Astrocyte (in vitro differentiated cells and primary cell): ENCODE data around the gene PRKAR2A. TPM values are rescaled to one million over a fixed set of nuclear protein-coding genes. Genes with fewer than 3 reads are reported as not detected.
"Not testable (repeated sequence)": the region's sequence is repeated elsewhere in the genome, so short reads cannot be mapped to it uniquely, and the experiment has no call there.

Experiments
- DNase-seq: peaks from one replicate; pipeline ENCODE4 v3.0.0-alpha.2; 2010; ENCODE audit warnings: low read depth
- FAIRE-seq: peaks from 2 replicates; lab custom pipeline; 2011; peaks lifted over from hg19 to GRCh38; lab: Jason Lieb, UNC
- H2AFZ ChIP-seq: 2 replicates; pipeline ENCODE4 v1.6.0; 2012; ENCODE audit warnings: low read depth, low read length, inconsistent platforms
- H3K27ac ChIP-seq: 2 replicates; pipeline ENCODE4 v1.5.1; 2011; ENCODE audit warnings: low read depth, low read length, inconsistent platforms
- H3K27me3 ChIP-seq: 2 replicates; pipeline ENCODE4 v1.6.0; 2011; ENCODE audit warnings: low read length, inconsistent platforms; ENCODE audit not compliant: insufficient read depth
- H3K36me3 ChIP-seq: 2 replicates; pipeline ENCODE4 v1.5.1; 2011; ENCODE audit warnings: low read length, inconsistent platforms; ENCODE audit not compliant: insufficient read depth
- H3K4me1 ChIP-seq: 2 replicates; pipeline ENCODE4 v1.5.1; 2011; ENCODE audit warnings: low read length, inconsistent platforms; ENCODE audit not compliant: insufficient read depth
- H3K4me2 ChIP-seq: 2 replicates; pipeline ENCODE4 v1.6.0; 2012; ENCODE audit warnings: low read length, inconsistent platforms
- H3K4me3 ChIP-seq: 2 replicates; pipeline ENCODE4 v1.5.1; 2011; ENCODE audit warnings: low read depth, mild to moderate bottlenecking, low read length, inconsistent platforms; ENCODE audit not compliant: insufficient read depth
- H3K79me2 ChIP-seq: 2 replicates; pipeline ENCODE4 v1.6.0; 2012; ENCODE audit warnings: mild to moderate bottlenecking, low read length, inconsistent platforms; ENCODE audit not compliant: insufficient read depth
- H3K9ac ChIP-seq: 2 replicates; pipeline ENCODE4 v1.6.0; 2012; ENCODE audit warnings: mild to moderate bottlenecking, low read length, inconsistent platforms
- H3K9me3 ChIP-seq: 2 replicates; pipeline ENCODE4 v1.5.1; 2012; ENCODE audit warnings: low read depth, mild to moderate bottlenecking, low read length, inconsistent platforms; ENCODE audit not compliant: insufficient read depth
- H4K20me1 ChIP-seq: 2 replicates; pipeline ENCODE4 v1.6.0; 2012; ENCODE audit warnings: low read length, inconsistent platforms; ENCODE audit not compliant: insufficient read depth
- H3K27ac Mint-ChIP-seq: one replicate; pipeline ENCODE4 v1.8.0; 2021; ENCODE audit warnings: mild to moderate bottlenecking, mixed read lengths; ENCODE audit not compliant: unreplicated experiment
- H3K27me3 Mint-ChIP-seq: one replicate; pipeline ENCODE4 v1.8.0; 2021; ENCODE audit warnings: low read depth, mixed read lengths; ENCODE audit not compliant: unreplicated experiment
- H3K36me3 Mint-ChIP-seq: one replicate; pipeline ENCODE4 v1.8.0; 2021; ENCODE audit warnings: low read depth, mixed read lengths; ENCODE audit not compliant: unreplicated experiment
- H3K4me1 Mint-ChIP-seq: one replicate; pipeline ENCODE4 v1.8.0; 2021; ENCODE audit warnings: low read depth, mixed read lengths; ENCODE audit not compliant: unreplicated experiment
- H3K4me3 Mint-ChIP-seq: one replicate; pipeline ENCODE4 v1.8.0; 2021; ENCODE audit warnings: mild to moderate bottlenecking, moderate library complexity, mixed read lengths; ENCODE audit not compliant: unreplicated experiment
- H3K9me3 Mint-ChIP-seq: one replicate; pipeline ENCODE4 v1.8.0; 2021; ENCODE audit warnings: mild to moderate bottlenecking, mixed read lengths; ENCODE audit not compliant: unreplicated experiment
- EZH2 ChIP-seq: IDR thresholded peaks from 2 replicates; pipeline ENCODE4 v1.6.1; 2012; ENCODE audit warnings: mild to moderate bottlenecking, low read length, inconsistent platforms; ENCODE audit not compliant: insufficient read depth
- total RNA-seq: library from RNA; stranded (reverse); gene quantifications from 2 replicates; pipeline ENCODE4 v1.2.1, GENCODE V29; 2021
- TF ChIP-seq, protein P1 (sequence below): IDR thresholded peaks from 2 replicates; pipeline ENCODE4 v1.5.1; 2011; ENCODE audit warnings: low read depth, mild to moderate bottlenecking, inconsistent platforms, low read length, moderate library complexity; ENCODE audit not compliant: insufficient read depth

Gene PRKAR2A
- total RNA-seq, 1 donor from 2014 or later: 52.5 TPM

DNA sequence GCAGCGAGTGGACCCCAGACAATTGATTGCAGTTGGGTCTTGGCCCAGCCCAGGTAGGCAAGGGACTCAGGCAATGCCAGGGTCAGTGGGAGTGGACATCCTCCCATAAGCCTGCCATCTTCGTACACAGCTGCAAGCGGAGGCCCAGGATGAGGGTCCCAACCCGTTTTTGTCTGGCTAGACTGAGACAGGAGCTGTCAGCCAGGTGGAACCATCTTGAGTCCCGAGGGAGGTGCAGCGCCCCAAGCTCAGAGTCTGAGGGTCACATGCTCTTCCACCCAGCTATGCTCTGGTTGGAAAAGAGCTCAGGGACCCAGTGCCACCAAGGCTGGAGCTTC, 108.1 kb downstream of the PRKAR2A start:
- no peak for DNase-seq
- Histone ChIP-seq H3K36me3 (no peaks in the 10 kb centered on the region), H3K4me1 (peaks cover 6% of the 10 kb centered on the region), H3K27ac (no peak overlapping the region), H3K79me2 (no peaks in the 10 kb centered on the region), H3K4me2 (peak overlapping the region; percentile 63), H3K9ac (no peak overlapping the region), H3K4me3 (no peak overlapping the region), H2AFZ (no peak overlapping the region), H3K27me3 (no peaks in the 10 kb centered on the region), H3K9me3 (no peaks in the 10 kb centered on the region), H4K20me1 (no peaks in the 10 kb centered on the region)
- no peak for FAIRE-seq
- no peaks in the 10 kb centered on the region for H3K9me3 Mint-ChIP-seq
- no peak for TF ChIP-seq EZH2
- TF ChIP-seq, protein P1, sequence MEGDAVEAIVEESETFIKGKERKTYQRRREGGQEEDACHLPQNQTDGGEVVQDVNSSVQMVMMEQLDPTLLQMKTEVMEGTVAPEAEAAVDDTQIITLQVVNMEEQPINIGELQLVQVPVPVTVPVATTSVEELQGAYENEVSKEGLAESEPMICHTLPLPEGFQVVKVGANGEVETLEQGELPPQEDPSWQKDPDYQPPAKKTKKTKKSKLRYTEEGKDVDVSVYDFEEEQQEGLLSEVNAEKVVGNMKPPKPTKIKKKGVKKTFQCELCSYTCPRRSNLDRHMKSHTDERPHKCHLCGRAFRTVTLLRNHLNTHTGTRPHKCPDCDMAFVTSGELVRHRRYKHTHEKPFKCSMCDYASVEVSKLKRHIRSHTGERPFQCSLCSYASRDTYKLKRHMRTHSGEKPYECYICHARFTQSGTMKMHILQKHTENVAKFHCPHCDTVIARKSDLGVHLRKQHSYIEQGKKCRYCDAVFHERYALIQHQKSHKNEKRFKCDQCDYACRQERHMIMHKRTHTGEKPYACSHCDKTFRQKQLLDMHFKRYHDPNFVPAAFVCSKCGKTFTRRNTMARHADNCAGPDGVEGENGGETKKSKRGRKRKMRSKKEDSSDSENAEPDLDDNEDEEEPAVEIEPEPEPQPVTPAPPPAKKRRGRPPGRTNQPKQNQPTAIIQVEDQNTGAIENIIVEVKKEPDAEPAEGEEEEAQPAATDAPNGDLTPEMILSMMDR: no peak
- no peaks in the 10 kb centered on the region for H3K27me3 Mint-ChIP-seq
- peaks cover 1% of the 10 kb centered on the region for H3K4me1 Mint-ChIP-seq
- H3K4me3 Mint-ChIP-seq: no peak overlapping the region
- peaks cover 2% of the 10 kb centered on the region for H3K36me3 Mint-ChIP-seq
- no peak overlapping the region for H3K27ac Mint-ChIP-seq

- Histone ChIP-seq H4K20me1 (no peaks in the 10 kb centered on the region), H3K9ac (no peak overlapping the region), H3K27me3 (no peaks in the 10 kb centered on the region), H3K27ac (no peak overlapping the region), H3K9me3 (no peaks in the 10 kb centered on the region), H3K4me2 (no peak overlapping the region), H2AFZ (no peak overlapping the region), H3K4me1 (peaks cover 6% of the 10 kb centered on the region), H3K4me3 (no peak overlapping the region), H3K36me3 (no peaks in the 10 kb centered on the region), H3K79me2 (no peaks in the 10 kb centered on the region)
- H3K36me3 Mint-ChIP-seq: no peaks in the 10 kb centered on the region
- TF ChIP-seq EZH2: no peak
- TF ChIP-seq, protein P1: no peak
- no peak overlapping the region for H3K4me3 Mint-ChIP-seq
- no peak for DNase-seq
- peaks cover 1% of the 10 kb centered on the region for H3K4me1 Mint-ChIP-seq
- H3K27ac Mint-ChIP-seq: no peak overlapping the region
- no peak for FAIRE-seq
- H3K27me3 Mint-ChIP-seq: no peaks in the 10 kb centered on the region
- H3K9me3 Mint-ChIP-seq: no peaks in the 10 kb centered on the region
These were observed 108.6 kb downstream of the PRKAR2A start for GRCh38 chr3:48738926-48739616.

GRCh38 chr3:48738144-48738536, 109.5 kb downstream of the PRKAR2A start:
- DNase-seq: no peak
- no peak for FAIRE-seq
- H3K4me3 Mint-ChIP-seq: no peak overlapping the region
- H3K27ac Mint-ChIP-seq: peak overlapping the region; percentile 5
- H3K4me2 ChIP-seq: no peak overlapping the region
- H3K79me2 ChIP-seq: no peaks in the 10 kb centered on the region
- H3K36me3 Mint-ChIP-seq: no peaks in the 10 kb centered on the region
- H3K4me3 ChIP-seq: no peak overlapping the region
- H3K9me3 ChIP-seq: no peaks in the 10 kb centered on the region
- H3K36me3 ChIP-seq: no peaks in the 10 kb centered on the region
- H3K27me3 ChIP-seq: no peaks in the 10 kb centered on the region
- no peak overlapping the region for H3K27ac ChIP-seq
- H3K4me1 ChIP-seq: peaks cover 6% of the 10 kb centered on the region
- H2AFZ ChIP-seq: no peak overlapping the region
- H3K9ac ChIP-seq: no peak overlapping the region
- H3K27me3 Mint-ChIP-seq: no peaks in the 10 kb centered on the region
- TF ChIP-seq EZH2: no peak
- TF ChIP-seq, protein P1: no peak
- peaks cover 1% of the 10 kb centered on the region for H3K4me1 Mint-ChIP-seq
- H4K20me1 ChIP-seq: no peaks in the 10 kb centered on the region
- peaks cover 2% of the 10 kb centered on the region for H3K9me3 Mint-ChIP-seq

- H3K27ac ChIP-seq, H3K9me3 Mint-ChIP-seq, DNase-seq, H3K27me3 ChIP-seq, H3K9me3 ChIP-seq, H4K20me1 ChIP-seq, FAIRE-seq, H3K4me3 Mint-ChIP-seq, H3K4me1 Mint-ChIP-seq, H3K4me1 ChIP-seq, H3K9ac ChIP-seq, H3K4me3 ChIP-seq, H3K36me3 Mint-ChIP-seq, H2AFZ ChIP-seq, H3K79me2 ChIP-seq, H3K27ac Mint-ChIP-seq, H3K27me3 Mint-ChIP-seq, H3K4me2 ChIP-seq, H3K36me3 ChIP-seq: not testable (repeated sequence)
These were observed 112.5 kb downstream of the PRKAR2A start for GRCh38 chr3:48735075-48735767.
